HG03565 (cell line): ENCODE data around the gene PLPP4.

Experiments
- ATAC-seq: cut with Tn5 transposase; IDR thresholded peaks from one replicate; pipeline ENCODE4 v1.9.1; 2021; ENCODE audit warnings: mild to moderate bottlenecking, moderate library complexity; ENCODE audit not compliant: unreplicated experiment

The PLPP4 gene

GRCh38 chr10:120572307-120572706, 115.3 kb downstream of the PLPP4 start:
- ATAC-seq, result no peak

GRCh38 chr10:120573355-120573754, 116.3 kb downstream of the PLPP4 start:
- ATAC-seq, result no peak

GRCh38 chr10:120574981-120575380, 118.0 kb downstream of the PLPP4 start:
- no peak for ATAC-seq

- ATAC-seq, result no peak
Observed at GRCh38 chr10:120575411-120575810, 118.4 kb downstream of the PLPP4 start.

GRCh38 chr10:120578134-120578533, 121.1 kb downstream of the PLPP4 start:
- no peak for ATAC-seq

- no peak for ATAC-seq
Observed at GRCh38 chr10:120578890-120579289, 121.9 kb downstream of the PLPP4 start.

- no peak for ATAC-seq
Observed at GRCh38 chr10:120580918-120581895, 124.2 kb downstream of the PLPP4 start.

- no peak for ATAC-seq
Observed at GRCh38 chr10:120582753-120583152, 125.7 kb downstream of the PLPP4 start.

- ATAC-seq, result no peak
Observed at GRCh38 chr10:120583424-120584108, 126.5 kb downstream of the PLPP4 start.

- no peak for ATAC-seq
Observed at GRCh38 chr10:120584786-120585185, 127.8 kb downstream of the PLPP4 start.

- no peak for ATAC-seq
Observed at GRCh38 chr10:120586471-120586872, 129.4 kb downstream of the PLPP4 start.

GRCh38 chr10:120587061-120587460, 130.0 kb downstream of the PLPP4 start:
- no peak for ATAC-seq

- no peak for ATAC-seq
Observed at GRCh38 chr10:120588311-120588710, 131.3 kb downstream of the PLPP4 start.

GRCh38 chr10:120593693-120594092, 136.7 kb downstream of the PLPP4 start:
- ATAC-seq, result no peak

GRCh38 chr10:120597902-120598301, 140.9 kb downstream of the PLPP4 start:
- no peak for ATAC-seq

GRCh38 chr10:120598386-120598785, 141.4 kb downstream of the PLPP4 start:
- no peak for ATAC-seq

- ATAC-seq, result no peak
Observed at GRCh38 chr10:120599200-120599724, 142.2 kb downstream of the PLPP4 start.

- no peak for ATAC-seq
Observed at GRCh38 chr10:120600871-120601649, 144.0 kb downstream of the PLPP4 start.

GRCh38 chr10:120601999-120602398, 145.0 kb downstream of the PLPP4 start:
- no peak for ATAC-seq

GRCh38 chr10:120605410-120605809, 148.4 kb downstream of the PLPP4 start:
- no peak for ATAC-seq
